ENCODE data around the gene LSR.

LSR gene

DNA sequence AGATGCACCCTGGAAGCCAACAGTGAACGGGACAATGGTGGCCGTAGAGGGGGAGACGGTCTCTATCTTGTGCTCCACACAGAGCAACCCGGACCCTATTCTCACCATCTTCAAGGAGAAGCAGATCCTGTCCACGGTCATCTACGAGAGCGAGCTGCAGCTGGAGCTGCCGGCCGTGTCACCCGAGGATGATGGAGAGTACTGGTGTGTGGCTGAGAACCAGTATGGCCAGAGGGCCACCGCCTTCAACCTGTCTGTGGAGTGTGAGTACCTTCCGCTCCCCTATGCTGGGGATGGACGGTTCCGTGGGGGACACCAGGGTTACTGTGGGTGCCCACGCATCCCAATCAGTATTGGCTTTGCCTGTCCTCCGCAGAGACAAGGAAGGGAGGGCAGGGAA, 53.6 kb downstream of the LSR start:
- no peak for DNase-seq (ENCODE audit: low read depth in 2 of 2)

DNA sequence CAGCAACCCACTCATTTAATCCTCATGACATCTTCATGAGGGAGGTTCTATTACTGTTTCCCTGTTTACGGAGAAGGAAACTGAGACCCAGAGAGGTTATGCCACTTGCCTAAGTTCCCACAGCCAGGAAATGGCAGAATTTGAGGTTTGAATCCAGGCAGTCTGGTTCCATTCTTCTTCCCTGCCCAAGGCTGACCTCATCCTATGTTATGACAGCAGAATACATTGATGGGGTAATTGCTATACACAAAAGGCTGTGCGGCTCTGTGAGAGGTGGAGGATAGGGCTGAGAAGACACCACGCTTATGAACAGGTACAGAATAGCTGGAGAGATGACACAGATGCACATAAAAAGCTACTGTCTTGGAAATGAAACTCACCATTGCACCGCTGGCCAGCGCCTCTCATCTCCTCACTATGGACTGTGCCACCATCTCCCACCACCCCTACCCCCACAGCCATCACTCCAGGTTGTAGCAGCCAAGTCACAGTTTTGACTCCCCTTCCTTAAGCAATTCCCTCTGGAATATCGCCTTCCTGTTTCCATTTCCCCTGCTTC, 54.6 kb downstream of the LSR start:
- DNase-seq (ENCODE audit: low read depth in 2 of 2) = no peak

DNA sequence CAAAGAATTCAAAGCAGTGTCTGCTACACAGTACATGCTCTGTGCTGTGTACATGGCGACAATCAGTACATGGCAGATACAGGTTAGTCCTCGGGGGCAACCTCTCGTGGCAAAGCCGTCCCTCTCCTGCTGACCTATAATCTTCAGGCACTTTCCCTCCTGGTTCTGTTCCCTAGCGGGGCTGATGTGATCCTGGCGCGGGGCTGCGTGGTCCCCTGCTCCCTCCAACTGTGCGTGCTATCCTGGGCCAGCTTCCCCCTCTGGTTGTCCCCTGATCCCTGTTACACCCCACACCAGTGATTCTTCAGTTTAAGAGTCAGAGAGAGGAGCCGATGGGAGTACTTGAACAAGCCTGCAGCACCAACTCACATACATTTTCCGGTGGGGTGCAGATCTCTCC, 55.2 kb downstream of the LSR start:
- no peak for DNase-seq (ENCODE audit: low read depth in 2 of 2)

DNA sequence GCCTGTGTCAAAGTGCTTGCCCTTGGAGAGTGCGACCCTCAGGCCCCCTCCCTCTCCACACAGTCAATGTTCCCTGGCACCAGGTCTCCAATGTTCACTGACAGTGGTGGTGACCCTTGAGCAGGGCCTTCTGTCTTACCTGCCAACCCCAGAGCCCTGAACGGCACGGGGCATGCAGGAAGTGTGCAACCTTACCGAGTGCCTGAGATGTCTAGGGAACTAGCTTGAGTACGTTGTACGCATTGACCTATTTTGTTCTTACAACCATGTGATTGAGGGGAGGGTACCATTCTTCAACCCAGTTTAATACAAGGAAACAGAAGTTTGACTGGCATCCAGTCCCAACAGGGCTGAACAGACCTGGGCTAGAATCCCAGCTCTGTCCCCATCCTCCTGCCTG, 56.4 kb downstream of the LSR start:
- no peak for DNase-seq (ENCODE audit: low read depth in 2 of 2)

DNA sequence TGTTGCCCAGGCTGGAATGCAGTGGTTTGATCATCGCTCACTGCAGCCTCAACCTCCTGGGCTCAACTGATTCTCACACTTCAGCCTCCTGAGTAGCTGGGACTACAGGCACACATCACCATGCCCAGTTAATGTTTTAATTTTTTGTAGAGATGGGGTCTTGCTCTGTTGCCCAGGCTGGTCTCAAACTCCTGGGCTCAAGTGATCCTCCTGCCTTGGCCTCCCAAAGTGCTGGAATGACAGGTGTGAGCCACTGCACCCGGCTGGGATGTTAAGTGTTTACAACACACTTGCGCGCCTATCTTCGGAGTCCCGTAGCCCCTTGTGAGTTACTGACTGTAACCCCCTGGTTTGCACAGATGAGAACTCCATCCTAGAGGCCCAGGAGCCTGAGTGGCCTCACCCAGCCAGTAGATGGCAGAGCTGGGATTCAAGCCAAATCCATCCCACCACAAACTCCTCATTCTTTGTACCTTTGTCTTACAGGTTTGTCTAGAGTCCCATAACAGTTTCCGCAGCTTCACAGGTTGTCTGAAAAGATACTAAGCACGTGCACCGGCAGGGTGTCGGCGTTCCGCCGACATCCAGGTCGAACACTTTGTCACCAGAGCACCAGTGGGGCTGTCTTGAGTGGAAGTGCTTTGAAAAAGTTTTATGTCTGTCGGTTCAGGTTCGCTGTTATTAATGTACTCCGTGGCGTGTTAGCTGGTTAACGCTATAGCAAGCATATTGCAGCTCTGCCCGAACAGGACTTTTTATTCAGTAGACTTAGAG, 57.9 kb downstream of the LSR start:
- no peak for DNase-seq (ENCODE audit: low read depth in 2 of 2)

DNA sequence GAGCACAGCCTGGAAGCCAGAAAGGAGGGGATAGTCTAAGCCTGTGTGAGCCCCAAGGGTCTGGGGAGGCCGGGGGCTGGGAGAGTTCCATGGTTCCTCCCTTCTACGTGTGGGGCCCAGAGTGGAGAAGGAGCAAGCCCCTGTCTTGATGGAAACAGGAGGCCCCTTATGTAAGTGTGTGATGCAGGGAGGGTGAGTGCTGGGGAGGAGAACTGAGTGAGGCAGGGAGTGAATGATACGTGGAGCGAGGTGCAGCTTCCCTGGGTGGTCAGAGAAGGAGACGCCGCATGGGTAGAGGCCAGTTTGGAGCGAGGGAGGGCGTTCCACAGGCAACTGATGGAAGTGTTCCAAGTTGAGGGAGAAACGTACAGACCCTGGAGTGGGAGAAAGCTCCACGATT, 59.1 kb downstream of the LSR start:
- no peak for DNase-seq (ENCODE audit: low read depth in 2 of 2)

DNA sequence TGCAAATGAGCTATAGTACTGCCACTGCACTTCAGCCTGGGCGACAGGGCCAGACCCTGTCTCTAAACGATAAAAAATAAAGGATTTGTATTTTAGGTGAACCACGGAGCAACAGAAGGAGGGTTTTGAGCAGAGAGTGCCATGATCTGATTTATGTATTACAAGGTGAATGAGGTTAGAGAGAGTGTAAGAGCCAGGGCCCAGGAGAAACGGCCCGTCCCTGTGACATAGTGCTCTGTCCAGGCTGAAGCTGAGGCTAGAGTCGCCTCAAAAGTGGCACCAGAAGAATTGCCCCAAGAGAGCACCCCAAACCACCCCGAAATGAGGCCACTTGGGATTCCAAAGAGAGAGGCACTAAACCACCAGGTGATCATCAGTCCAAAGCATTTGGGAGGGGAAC, 60.1 kb downstream of the LSR start:
- DNase-seq (ENCODE audit: low read depth in 2 of 2) = no peak

DNA sequence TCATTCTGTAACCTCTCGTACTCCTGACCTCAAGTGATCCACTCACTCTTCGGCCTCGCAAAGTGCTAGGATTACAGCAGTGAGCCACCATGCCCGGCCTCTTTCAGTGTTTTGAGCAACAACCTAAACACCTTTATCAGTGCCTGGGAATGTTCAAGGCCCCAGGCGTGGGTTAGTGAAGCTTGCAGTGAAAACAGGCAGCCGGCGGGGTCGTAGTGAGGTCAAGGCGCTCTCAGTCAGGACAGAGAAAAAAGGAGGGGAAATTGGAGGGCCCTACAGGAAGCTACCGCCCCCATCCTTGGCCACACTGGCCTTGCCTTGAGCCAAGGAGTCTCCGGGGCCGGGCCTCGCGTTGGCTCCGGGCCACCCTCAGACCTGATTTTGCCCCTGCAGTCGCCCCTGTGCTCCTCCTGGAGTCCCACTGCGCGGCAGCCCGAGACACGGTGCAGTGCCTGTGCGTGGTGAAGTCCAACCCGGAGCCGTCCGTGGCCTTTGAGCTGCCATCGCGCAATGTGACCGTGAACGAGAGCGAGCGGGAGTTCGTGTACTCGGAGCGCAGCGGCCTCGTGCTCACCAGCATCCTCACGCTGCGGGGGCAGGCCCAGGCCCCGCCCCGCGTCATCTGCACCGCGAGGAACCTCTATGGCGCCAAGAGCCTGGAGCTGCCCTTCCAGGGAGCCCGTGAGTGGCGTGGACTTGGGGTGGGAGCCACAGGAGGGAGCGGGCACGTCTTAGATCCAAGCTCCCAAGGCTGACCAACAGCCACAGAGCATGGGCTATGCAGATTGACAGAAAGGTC, 60.9 kb downstream of the LSR start:
- DNase-seq (ENCODE audit: low read depth in 2 of 2) = no peak

DNA sequence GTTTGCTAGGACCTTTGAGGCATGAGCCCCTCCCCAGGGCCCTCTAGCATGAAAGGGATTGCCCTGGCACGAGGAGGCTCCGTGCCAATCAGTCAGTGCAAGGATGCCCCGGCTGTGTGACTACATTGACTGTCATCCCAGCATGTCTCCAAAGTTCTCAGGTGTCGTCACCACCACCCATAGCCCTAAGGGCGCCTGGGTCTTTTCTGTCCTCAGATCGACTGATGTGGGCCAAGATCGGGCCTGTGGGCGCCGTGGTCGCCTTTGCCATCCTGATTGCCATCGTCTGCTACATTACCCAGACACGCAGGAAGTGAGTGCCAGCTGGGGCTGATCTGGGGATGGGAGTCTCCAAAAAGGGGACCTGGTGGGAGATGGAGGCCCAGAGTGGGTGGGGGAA, 61.5 kb downstream of the LSR start:
- no peak for DNase-seq (ENCODE audit: low read depth in 2 of 2)

DNA sequence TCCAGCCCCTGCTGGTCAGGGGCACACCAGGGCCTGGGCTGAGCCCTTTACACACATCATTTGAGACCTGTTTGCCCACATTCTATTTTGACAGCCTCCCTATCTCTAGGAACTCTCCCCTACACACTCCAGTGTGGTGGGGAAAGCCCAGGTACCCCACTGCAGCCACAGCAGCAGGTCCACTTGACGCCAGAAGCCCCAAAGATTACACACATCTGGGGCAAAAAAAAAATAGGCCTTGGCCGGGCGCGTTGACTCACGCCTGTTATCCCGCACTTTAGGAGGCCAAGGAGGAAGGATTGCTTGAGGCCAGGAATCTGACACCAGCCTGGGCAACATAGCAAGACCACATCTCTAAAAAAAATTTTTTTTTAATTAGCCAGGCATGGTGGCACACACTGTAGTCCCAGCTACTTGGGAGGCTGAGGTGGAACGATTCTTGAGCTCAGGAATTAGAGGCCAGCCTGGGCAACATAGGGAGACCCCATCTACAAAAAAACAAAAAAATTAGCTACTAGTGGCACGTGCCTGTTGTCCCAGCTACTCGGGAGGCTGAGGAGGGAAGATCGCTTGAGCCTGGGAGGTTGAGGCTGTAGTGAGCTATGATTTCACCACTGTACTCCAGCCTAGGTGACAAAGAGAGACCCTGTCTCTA, 62.1 kb downstream of the LSR start:
- no peak for DNase-seq (ENCODE audit: low read depth in 2 of 2)

DNA sequence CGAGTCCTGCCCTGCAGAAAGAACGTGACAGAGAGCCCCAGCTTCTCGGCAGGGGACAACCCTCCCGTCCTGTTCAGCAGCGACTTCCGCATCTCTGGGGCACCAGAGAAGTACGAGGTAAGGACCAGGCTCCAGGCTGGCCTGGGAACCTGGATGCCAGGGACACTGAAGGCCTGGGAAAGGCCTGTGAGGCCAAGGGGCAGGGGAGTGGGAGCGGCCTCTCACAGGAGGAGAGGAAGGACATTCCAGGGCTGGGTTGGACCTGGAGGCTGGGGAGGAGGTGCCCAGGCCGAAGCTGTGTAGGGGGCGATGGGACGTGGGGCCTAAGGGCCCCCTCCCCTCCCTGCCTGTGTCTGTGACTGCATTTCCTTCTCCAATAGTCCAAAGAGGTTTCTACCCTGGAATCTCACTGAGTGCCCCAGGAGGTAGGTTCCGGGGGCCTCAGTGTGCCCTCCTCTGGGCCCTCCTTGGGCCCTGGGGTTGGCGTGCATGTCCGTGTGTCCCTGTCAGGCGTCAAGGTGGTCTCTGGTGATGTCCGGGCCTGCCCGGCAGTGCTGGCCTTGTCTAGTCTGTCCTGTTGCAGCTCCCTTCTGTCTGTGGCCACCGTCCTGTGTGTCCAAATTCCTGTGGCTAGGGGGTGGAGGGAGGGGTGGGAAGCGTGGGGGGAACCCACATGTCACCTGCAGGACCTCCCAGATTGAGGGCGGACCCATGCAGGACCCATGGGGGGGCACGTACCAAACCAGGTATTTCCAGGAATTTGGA, 63.3 kb downstream of the LSR start:
- DNase-seq (ENCODE audit: low read depth in 2 of 2) = no peak

DNA sequence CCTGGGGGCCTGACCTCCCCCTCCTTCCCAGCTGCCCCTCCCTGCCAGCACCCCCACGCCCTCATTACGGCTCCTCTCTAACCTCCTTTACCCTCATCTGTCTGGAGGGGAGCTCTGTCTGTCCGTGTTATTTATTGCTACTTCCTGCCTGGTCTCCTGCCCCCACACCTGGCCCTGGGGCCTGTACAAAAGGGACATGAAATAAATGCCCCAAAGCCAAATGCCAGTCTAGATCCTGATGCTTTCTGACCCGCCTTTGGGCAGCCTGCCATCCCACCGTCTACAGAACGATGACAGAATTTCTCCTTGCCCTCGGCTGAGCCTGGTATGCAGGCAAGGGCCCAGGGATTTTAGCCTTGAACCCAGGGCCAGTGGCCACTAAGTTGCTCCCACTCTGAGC, 64.8 kb downstream of the LSR start:
- no peak for DNase-seq (ENCODE audit: low read depth in 2 of 2)

DNA sequence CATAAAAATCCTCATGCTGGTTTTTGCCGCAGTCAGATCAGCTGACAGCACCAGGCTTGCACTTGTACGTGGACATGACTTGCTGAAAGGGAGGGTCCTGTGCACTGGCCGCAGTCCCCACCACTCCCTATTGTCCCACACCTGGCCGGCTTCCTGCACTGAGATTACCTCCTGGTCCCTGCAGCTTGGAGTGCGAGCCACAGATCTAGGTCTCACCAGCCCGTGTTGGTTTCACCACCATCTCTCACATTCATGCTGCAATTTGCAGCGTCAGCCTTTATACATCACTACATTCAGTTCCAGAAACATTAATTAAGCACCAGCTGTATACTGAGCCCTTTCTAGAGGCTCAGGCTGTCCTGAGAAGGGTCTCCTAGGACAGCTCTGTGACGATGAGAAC, 65.2 kb downstream of the LSR start:
- DNase-seq (ENCODE audit: low read depth in 2 of 2) = no peak

DNA sequence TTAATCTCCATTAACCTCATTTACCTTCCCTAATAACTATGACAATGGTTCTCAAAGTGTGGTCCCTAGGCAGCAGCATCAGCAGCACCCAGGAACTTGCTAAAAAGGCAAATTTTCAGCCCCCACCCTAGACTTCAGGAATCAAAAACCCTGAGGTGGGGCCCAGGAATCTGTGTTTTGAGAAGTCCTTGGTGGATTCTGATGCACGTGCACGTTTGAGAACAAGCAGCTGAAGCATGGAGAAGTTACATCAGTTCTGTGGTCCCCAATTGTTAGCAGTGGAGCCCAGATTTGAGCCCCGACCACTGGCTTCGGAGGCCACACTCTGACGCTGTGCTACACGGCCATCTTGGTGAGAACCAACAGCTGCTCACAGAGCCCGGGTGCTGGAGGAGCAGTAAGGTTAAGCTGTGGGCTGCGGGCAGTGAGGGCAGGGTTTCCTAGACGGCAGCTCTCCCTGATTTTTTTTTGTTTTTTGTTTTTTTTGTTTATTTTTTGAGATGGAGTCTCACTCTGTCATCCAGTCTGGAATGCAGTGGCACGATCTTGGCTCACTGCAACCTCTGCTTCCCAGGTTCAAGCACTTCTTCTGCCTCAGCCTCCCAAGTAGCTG, 66.2 kb downstream of the LSR start:
- no peak for DNase-seq (ENCODE audit: low read depth in 2 of 2)

DNA sequence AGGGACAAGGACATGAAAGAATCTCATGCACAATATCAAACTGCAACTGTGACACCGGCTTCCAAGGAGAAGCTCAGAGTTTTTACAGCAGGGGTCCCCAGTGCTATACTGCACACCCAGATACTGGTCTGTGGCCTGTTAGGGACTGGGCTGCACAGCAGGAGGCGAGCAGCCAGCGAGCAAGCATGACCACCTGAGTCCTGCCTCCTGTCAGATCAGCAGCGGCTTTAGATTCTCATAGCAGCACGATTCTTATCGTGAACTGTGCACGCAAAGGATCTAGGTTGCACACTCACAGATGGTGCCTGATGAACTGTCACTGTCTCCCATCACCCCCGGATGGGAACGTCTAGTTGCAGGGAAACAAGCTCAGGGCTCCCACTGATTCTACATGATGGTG, 67.1 kb downstream of the LSR start:
- no peak for DNase-seq (ENCODE audit: low read depth in 2 of 2)

DNA sequence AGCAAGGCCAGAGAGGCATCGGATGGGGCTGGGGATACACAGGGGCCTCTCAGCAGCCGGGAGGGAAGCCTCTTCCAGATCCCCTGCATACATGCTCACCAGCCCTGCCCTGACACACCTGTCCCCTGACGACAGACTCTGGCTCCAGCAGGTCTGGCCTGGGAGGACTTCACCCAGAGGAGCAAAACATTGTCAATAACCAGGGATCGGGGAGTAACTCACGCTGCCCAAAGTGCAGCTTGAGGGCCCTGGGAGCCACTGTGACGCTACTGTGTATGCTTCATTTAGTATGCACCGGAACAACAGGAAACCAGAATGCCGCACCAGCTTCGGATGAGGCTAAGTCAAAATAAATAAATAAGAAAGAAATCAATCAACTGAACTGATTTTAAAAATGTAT, 67.8 kb downstream of the LSR start:
- DNase-seq (ENCODE audit: low read depth in 2 of 2) = no peak

Measured in stimulated activated CD8-positive, alpha-beta memory T cell treated with anti-CD3 and anti-CD28 coated beads, Interleukin-7, amount 100 ng/mL, for 1 hour (primary cell).